Thymus (tissue), 11 donors: ENCODE results near the gene PAM16. TPM values are rescaled to one million over a fixed set of nuclear protein-coding genes. Genes with fewer than 3 reads are reported as not detected.

Experiments
- DNase-seq, 9 donors: peaks; one replicate each; pipeline ENCODE4 v3.0.0-alpha.2; 2013; ENCODE audit warnings: low spot score in 9 of 9, low read depth in 6 of 9, missing footprints in 1 of 9
- H3K27ac ChIP-seq, 2 donors: one replicate each; pipeline ENCODE4 v1.5.1; 2013; ENCODE audit warnings: control low read depth in 1 of 2, low read depth in 1 of 2, low read length in 1 of 2, mild to moderate bottlenecking in 1 of 2, moderate library complexity in 1 of 2
- H3K27me3 ChIP-seq, 2 donors: one replicate each; pipeline ENCODE4 v1.5.1; 2013; ENCODE audit warnings: low read length in 1 of 2; ENCODE audit not compliant: control insufficient read depth in 2 of 2, insufficient read depth in 1 of 2
- H3K36me3 ChIP-seq, 2 donors: one replicate each; pipeline ENCODE4 v1.5.1; 2013; ENCODE audit warnings: low read length in 1 of 2, mild to moderate bottlenecking in 1 of 2, moderate library complexity in 1 of 2; ENCODE audit not compliant: control insufficient read depth in 2 of 2, insufficient read depth in 2 of 2
- H3K4me1 ChIP-seq, 2 donors: one replicate each; pipeline ENCODE4 v1.5.1; 2013; ENCODE audit warnings: low read length in 2 of 2; ENCODE audit not compliant: control insufficient read depth in 2 of 2, insufficient read depth in 2 of 2
- H3K4me3 ChIP-seq, 2 donors: one replicate each; pipeline ENCODE4 v1.5.1; 2013; ENCODE audit warnings: low read length in 2 of 2, control low read depth in 1 of 2, mild to moderate bottlenecking in 1 of 2
- H3K9me3 ChIP-seq, 2 donors: one replicate each; pipeline ENCODE4 v1.5.1; 2013; ENCODE audit warnings: low read length in 1 of 2, mild to moderate bottlenecking in 1 of 2; ENCODE audit not compliant: control insufficient read depth in 2 of 2, insufficient read depth in 1 of 2
- WGBS: extraction: QIAGEN DNeasy Blood & Tissue Kit; methylation state at CpG from one replicate; pipeline ENCODE4 v1.1.7; 2013; 5-methylcytosine and 5-hydroxymethylcytosine counted together
- polyA plus RNA-seq: library from polyadenylated mRNA; stranded (reverse); fragments of 200-250 nt; gene quantifications from one replicate; pipeline ENCODE4 v1.2.3, GENCODE V29; 2013
- total RNA-seq: library from RNA; stranded (reverse); fragments of 120-200 nt; gene quantifications from one replicate; pipeline ENCODE4 v1.2.4, GENCODE V29; 2013
- donor health status: healthy.

Gene PAM16
- total and polyA plus RNA-seq, 2 donors = 33.2 to 86.9 TPM

DNA sequence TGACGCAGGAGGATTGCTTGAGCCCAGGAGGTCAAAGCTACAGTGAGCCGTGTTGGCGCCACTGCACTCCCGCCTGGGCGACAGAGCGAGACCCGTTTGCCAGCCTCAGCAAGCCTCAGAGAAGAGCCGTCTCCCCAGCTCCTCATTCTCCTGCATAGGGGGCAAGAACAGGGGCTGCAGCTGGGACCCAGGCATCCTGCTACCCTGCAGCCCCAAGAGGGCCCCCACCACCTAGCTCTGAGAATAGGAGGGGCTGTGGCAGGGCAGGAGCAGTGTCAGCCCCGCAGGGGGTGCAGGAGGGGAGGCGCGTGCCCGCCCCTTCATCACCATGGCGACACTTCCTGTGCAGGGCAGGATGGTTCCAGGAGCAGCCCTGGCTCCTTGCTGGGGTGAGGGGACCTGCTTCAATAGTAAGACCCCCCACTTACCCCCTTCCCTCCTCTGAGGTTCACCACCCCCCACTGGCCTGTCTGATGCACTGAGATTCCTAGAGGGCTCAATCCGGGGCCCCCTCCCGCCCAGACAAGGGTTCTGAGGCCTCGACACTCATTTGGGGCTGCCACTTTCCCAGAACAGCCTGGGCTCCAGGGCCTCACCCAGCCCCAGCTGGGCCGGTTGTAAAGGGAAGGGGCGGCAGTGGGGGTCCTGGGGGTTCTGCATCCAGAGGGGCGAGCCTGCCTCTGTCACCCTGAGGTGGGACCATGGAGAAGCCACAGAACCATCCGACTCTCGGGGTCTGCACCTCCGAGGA, 40.7 kb upstream of the PAM16 start:
- DNase-seq = peak in 8 of 9 donors; percentile 24 to 75 (median 50)
- peaks cover 7 to 21% of the 10 kb centered on the region in 2 donors for H3K4me1 ChIP-seq
- H3K9me3 ChIP-seq = peaks cover 0 to 3% of the 10 kb centered on the region in 2 donors
- peak overlapping the region in 1 of 2 donors; percentile 48 for H3K27ac ChIP-seq
- peaks cover 49 to 72% of the 10 kb centered on the region in 2 donors for H3K36me3 ChIP-seq
- 89% methylated on average over 22 of the region's 22 CpGs for WGBS
- H3K4me3 ChIP-seq = no peak overlapping the region
- H3K27me3 ChIP-seq = no peaks in the 10 kb centered on the region

DNA sequence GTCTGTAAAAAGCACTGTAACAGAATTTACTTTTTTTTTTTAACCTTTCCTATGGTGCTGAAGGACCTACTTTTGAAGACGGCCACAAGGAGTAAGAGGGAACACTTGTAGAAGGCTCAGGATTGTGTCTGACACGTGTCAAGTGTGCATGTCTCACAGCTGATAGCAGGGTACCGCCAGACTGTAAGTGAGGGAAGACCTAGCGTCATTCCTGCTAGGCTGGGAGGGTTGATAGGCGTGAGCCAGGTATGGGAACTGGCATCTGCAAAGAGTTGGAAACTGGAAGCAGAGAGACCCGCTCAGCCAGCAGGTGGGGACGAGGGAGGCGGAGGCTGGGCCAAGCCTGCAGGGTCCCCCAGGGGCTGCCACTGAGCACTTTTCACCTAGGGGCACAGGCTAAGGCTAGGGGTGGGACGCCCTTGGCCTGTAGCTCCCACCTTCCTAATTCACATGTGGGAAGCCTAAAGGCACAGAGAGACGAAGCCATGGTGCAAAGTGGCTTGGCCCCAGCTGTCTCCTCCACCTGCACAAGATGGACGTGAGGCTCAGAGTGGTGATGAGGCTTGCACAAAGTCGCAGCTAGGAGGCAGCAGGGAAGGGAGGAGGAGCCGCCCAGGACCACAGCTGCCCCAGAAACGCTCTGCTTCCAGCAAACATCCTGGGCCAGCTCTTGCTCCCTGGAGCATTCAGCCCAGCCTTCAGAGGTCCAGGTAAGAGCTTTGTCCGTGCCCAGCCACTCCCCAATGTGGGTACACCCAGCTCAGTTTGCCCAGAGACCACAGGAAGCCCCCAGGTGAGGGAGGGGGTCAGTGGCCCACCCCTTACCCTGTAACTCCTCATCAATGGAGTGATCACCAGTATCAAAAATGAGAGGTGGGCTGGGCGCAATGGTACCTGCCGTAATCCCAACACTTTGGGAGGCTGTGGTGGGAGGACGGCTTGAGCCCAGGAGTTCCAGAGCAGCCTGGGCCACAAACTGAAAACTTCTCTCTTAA, 39.4 kb upstream of the PAM16 start:
- Histone ChIP-seq H3K4me1 (peaks cover 7 to 21% of the 10 kb centered on the region in 2 donors), H3K4me3 (no peak overlapping the region), H3K27ac (no peak overlapping the region), H3K9me3 (peaks cover 0 to 3% of the 10 kb centered on the region in 2 donors), H3K27me3 (no peaks in the 10 kb centered on the region), H3K36me3 (peaks cover 56 to 74% of the 10 kb centered on the region in 2 donors)
- DNase-seq = no peak
- 92% methylated on average over 18 of the region's 18 CpGs for WGBS

DNA sequence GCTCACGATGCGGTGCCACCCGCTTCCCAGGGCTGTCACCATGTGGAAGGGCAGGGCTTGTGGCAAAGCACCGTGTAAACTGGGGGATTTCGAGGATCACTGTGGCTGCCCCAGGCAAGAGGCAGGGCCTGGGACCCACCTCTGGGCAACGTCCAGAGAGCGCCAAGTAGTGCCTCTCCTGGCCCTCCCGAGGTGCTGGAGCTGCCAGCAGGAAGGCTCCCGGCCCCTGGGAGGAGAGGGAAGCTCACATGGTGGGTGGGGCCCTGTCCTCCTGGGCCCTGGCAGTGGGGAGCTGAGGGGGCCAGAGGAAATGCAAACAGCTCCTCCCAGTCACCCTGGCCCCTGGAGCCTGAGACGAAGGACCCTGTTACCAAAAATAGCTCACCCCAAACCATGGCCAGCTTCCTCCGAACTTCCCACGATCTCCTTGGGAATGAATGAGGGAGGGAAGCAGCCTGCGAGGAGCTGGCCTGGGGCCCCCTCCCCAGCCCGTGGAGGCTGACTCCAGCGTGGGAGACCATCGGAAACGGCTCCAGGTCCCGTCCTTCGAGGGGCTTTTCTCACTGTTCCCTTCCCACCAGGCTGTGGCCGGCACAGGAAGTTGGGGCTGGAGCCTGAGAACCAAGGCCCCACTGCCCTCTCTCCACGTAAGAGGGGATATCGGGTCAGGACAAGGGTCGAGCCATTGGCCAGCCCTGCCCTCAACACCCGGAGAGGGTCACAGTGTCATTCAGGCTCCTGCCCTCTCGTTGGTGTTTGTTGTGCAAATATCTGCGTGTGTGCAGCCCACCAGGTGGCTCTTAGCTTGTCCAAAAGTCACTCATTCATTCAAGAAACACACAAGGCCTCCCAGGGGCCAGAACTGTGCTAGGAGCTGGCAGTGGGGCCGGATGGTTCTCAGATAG, 38.2 kb upstream of the PAM16 start:
- peaks cover 52 to 74% of the 10 kb centered on the region in 2 donors for H3K36me3 ChIP-seq
- peaks cover 7 to 21% of the 10 kb centered on the region in 2 donors for H3K4me1 ChIP-seq
- no peak overlapping the region for H3K4me3 ChIP-seq
- WGBS = 96% methylated on average over 27 of the region's 27 CpGs
- no peaks in the 10 kb centered on the region for H3K27me3 ChIP-seq
- peaks cover 0 to 3% of the 10 kb centered on the region in 2 donors for H3K9me3 ChIP-seq
- DNase-seq = no peak
- no peak overlapping the region for H3K27ac ChIP-seq

DNA sequence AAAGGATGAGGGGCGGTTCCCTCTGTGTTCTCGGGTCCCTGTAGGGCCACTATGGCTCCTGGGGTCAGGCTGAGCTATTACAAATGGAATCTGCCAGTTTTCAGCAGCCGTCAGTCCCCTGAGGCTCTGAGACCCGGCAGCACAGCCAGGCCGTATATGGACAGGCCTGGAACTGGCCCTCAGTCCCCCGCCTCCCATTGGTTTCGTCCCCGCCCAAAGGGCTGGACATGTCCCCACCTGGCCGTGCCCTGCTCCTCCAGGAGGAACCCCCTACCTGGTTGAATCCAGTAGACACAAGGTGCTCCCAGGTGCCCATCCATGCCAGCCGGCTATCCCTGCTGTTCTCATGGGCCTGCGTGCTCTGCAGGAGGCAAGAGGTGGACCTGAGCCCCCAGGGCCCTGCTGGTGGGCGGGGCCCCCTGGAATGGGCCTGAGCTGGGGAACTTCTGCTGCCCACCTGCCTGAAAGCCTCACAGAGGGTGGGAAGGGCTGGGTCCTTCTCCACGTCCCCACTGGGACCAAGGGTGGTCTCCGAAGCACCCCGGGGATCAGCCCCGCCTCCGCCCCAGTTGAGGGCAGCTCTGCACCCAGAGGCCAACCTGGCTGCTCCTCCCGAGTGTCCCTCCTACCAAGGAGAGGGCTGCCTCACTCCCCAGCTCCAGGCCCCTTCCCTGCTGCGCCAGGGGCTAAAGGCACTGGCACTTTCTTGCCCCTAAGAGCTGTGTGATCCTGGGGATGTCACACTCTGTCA, 37.3 kb upstream of the PAM16 start:
- H3K36me3 ChIP-seq = peaks cover 50 to 75% of the 10 kb centered on the region in 2 donors
- no peak for DNase-seq
- H3K4me3 ChIP-seq = no peak overlapping the region
- no peak overlapping the region for H3K27ac ChIP-seq
- peaks cover 0 to 3% of the 10 kb centered on the region in 2 donors for H3K9me3 ChIP-seq
- peaks cover 7 to 21% of the 10 kb centered on the region in 2 donors for H3K4me1 ChIP-seq
- 97% methylated on average over 19 of the region's 19 CpGs for WGBS
- no peaks in the 10 kb centered on the region for H3K27me3 ChIP-seq

DNA sequence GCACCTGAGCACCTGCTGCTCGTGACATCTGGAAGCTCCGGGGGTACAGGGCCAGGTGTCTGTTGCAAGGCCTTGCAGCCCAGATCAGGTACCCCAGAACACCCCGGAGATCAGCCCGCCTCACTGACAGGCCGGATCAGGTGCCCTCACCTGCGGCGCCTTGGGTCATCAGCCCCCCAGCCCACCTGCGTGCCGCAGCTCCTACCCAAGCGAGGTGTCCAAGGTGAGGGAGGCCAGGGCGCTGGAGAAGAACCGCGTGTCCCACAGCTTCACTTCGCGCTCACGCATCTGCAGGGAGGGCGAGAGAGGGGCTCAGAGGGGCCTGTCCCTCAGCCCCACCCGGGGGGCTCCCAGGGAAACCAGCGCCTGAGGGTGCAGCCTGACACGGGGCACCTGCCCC, 36.7 kb upstream of the PAM16 start:
- Histone ChIP-seq H3K27ac (no peak overlapping the region), H3K4me1 (peaks cover 7 to 16% of the 10 kb centered on the region in 2 donors), H3K36me3 (peaks cover 47 to 73% of the 10 kb centered on the region in 2 donors), H3K27me3 (no peaks in the 10 kb centered on the region), H3K9me3 (peaks cover 0 to 3% of the 10 kb centered on the region in 2 donors), H3K4me3 (no peak overlapping the region)
- DNase-seq = no peak
- WGBS = 98% methylated on average over 20 of the region's 20 CpGs

DNA sequence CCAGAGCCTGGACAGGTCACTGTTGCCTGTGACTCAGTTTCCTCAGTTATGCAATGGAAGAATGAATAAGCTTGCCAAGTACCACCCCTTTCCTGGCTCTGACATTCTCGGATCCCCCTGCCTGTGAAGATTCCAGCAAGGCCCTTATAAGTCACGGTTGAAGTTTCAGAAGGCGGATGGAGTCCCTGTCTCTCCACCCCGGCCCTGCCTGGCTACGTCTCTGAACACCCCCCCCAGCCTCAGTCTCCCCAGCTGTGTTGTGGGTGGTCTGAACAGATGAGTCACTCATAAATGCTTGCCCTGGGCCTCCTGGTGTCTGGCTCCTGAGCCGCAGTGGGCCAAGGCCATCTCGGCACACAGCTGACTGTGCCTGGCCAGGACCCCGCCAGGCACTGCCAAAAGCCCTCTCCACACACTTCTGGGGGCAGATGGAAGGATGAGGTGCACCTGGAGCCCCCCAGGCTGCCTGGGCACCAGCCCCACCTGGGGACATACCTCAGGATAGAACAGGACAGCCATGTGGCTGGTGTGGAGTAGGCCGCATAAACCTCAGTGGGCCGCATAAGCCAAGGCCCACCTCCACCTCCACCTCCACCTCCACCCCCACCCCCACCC, 35.9 kb upstream of the PAM16 start:
- H3K27me3 ChIP-seq = no peaks in the 10 kb centered on the region
- no peak overlapping the region for H3K4me3 ChIP-seq
- H3K36me3 ChIP-seq = peaks cover 47 to 74% of the 10 kb centered on the region in 2 donors
- H3K4me1 ChIP-seq = peaks cover 6 to 9% of the 10 kb centered on the region in 2 donors
- WGBS = 98% methylated on average over 10 of the region's 10 CpGs
- H3K9me3 ChIP-seq = peaks cover 0 to 3% of the 10 kb centered on the region in 2 donors
- DNase-seq = no peak
- no peak overlapping the region for H3K27ac ChIP-seq

DNA sequence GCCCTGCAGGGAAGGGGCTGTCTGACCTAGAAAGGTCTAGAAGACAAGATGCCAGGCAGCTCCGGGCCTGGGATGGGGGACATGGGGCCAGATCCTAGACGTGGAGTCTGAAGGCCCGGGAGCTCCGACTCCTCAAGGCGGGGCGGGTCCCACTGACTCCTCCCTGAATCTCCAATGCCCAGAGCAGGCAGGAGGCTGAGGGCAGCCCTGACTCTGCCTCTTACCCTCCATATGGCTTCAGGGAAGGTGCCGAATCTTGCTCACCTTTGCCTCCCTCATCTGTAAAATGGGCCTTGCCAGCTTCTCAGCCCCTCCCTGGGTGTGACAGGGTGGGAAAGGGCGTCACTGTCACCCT, 35.3 kb upstream of the PAM16 start:
- 93% methylated on average over 8 of the region's 8 CpGs for WGBS
- Histone ChIP-seq H3K4me1 (peaks cover under 1 to 3% of the 10 kb centered on the region in 2 donors), H3K9me3 (peaks cover 0 to 3% of the 10 kb centered on the region in 2 donors), H3K4me3 (no peak overlapping the region), H3K27ac (no peak overlapping the region), H3K27me3 (no peaks in the 10 kb centered on the region), H3K36me3 (peaks cover 47 to 77% of the 10 kb centered on the region in 2 donors)
- no peak for DNase-seq
